H54 (cell line): Measurements from ENCODE around the gene CYTH4.
A peak's percentile ranks its signal among the peaks of the same experiment; 100 is the strongest.
"Not testable (repeated sequence)": the region's sequence is repeated elsewhere in the genome, so short reads cannot be mapped to it uniquely, and the experiment has no call there.

Source experiments
- DNase-seq: peaks from one replicate; pipeline ENCODE4 v3.0.0; 2011; ENCODE audit warnings: low spot score, mixed read lengths; ENCODE audit not compliant: insufficient read length
- FAIRE-seq: peaks from 3 replicates; lab custom pipeline; 2011; peaks lifted over from hg19 to GRCh38; lab: Jason Lieb, UNC
- POLR2A ChIP-seq: IDR thresholded peaks from 2 replicates; pipeline ENCODE4 v1.6.1; 2011; ENCODE audit warnings: low read depth, mild to moderate bottlenecking, low read length

The CYTH4 gene

DNA sequence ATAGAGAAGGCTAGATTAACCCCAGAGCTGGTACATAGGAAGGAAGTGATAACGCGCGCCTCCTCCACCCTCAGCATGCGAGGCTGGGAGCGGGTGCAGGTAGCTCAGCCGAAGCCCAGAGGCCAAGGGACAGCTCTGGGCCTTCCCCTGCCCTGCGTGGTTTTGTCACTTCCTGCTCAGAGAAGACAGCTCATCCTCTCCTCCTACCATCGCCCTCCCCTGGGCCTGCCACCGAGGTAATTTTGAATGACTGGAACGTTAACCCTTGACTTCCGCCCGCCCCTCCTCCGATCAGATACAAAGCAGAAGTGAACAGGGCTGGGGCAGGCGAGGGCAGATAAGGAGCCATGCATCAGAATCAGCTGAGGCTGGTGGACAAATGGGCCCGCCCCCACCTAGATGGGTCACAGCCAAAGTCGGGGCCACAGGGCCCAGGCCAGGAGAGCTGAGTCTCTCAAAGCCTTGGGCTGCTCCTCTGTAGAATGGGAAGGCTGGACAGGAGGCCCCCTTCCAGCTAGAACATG is 39.9 kb upstream of the CYTH4 start:
- no peak for DNase-seq
- no peak for TF ChIP-seq POLR2A
- no peak for FAIRE-seq

DNA sequence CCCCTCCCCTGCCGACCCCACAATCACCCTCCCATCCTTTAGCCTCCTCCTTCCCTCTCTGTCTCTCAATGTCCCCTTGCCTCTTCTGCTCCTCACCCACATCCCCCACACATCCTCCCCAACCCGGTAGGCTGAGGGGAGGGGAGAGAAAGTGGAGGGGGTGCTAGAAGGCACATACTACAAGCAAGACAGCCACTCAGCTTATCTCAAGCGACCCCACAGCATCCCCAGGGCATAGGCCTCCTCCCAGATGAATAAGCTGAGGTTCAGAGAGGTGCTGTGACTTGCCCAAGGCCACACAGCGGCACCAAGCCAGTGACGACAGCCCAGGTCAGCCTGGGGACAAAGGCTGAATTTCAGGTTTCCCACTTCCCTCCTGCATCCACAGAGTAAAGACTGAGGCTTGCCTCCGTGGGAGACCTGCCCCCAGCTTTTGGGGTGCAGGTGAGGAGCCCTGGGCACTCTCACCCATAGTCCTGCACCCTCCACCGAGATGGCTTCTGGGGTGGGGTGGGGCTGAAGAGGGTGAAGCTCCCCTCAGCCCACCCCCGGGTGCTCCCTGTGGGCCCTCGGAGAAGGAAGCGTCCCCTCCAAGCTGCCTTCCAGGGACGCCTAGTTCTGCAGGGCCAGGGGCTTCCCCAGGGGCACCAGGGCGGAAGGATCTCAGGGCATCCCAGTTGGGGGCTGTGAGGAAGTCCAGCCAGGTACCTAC is 38.8 kb upstream of the CYTH4 start:
- DNase-seq, result no peak
- TF ChIP-seq POLR2A, result no peak
- no peak for FAIRE-seq

DNA sequence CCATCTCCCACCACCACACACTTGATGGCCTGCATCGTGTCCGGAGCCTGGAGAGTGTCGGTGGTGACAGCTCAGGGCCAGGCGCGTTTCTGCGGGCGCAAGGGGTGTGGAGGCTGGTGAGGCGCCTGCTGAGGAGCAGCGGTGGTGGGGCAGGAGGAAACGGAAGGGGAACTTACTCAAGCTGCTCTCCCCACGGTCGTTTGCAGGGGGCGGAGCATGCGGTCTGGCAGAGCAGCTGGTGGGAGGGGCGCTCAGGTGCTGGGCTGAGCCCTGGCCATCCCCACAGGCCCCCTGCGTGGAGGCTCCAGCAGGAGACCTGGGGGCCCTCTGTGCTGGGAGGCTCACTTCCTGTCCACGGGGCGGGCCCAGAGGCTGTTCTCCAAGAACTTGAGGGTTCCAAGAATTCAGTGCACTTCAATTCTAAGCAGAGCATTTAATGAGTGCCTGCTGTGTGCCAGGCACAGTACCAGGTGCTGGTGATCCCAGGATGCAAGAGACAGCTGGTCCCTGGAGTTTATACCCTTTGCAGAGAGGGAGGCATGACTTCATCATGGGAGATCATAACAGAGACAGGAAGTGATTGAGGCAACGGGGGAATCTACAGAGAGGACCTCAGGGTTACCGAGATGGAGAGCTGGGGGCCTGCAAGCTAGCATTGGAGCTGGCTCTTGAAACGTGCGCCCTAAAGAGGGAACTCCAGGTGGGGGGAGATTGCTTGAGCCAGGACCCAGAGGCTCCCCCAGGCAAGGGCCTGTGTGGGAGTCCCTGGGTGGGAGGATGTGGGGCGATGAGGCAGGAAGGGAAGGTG is 38.0 kb upstream of the CYTH4 start, which contains the start of gene RAC2:
RAC2 (minus strand) TSS at position 156 of the 808 bp plus-strand sequence; CDS start at position 35, 121 bp downstream.
- peak; percentile 36; the same call in 1 of the 2 replicates for TF ChIP-seq POLR2A
- DNase-seq (peak; percentile 38), FAIRE-seq (no peak)

DNA sequence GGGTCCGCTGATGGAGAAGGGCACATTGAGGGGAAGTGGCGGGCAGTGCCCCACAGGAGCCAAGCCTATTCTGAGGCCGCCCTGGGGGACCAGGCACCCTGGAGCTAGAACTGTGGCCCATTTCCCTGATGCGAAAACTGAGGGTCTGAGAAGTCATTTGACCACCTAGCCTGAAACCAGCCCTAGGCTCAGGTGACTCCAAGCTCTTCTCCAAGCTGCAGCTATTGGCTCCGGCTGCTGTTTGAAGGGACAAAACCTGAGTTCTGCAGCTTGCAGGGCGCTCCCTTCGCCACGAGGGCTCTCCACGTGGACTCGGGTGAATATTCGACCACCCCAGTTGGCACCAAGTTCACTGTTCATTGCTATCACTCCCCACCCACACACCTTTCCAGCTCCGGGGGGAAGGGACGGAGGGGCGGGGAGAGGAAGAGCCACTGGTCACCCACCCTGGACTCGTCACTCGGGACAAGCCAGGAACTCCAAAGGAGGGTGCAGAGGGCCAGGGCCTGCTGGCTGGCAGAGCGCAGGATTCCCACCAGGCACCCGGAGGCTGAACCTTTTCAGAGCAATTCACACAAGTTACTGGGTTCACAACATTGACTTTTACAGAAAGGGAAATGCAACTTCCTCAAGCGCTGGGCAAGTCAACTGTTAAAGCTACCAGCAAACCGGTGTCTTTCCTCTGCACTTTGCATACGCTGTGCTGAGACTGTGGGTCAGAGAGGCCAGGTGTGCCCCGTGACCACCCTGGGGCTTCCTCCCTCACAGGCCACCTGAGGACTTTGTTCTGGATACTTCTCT is 37.2 kb upstream of the CYTH4 start:
- no peak for FAIRE-seq
- TF ChIP-seq POLR2A, result no peak
- DNase-seq, result no peak

DNA sequence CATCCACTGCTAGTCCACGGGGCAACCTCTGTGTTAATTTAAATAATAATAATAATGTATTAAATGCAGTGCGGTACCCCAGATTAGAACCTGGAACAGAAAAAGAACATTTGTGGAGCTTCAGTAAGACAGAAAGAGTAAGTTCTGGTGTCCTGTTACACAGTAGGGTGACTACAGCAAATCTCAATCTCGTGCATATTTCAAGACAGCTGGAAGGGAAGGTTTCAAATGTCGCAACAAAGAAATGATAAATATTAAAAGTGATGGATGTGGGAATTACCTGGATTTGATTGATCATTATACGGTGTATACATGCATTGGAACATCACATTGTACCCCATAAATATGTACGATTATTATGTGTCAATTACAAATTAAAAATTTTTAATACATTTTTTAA is 36.6 kb upstream of the CYTH4 start:
- DNase-seq, result no peak
- TF ChIP-seq POLR2A, result no peak
- FAIRE-seq, result no peak

DNA sequence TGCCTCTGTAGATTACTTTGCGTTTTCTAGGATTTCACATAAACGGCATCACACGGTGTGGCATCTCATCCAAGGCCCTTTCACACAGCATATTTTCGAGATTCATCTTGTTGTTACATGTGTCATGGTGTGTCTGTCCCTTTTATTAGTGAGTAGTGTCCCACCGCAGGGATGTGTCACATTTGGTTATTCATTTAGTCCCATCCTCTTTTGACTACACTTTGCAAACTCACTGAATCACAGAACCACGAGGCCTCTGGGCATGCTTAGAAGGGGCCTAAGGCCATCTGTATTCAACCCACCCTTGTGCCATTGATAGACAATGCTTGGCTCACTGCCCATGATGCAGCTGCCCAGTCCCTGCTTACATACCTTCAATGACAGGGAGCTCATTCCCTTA is 34.1 kb upstream of the CYTH4 start:
- DNase-seq (no peak), FAIRE-seq (no peak)
- TF ChIP-seq POLR2A, result no peak

DNA sequence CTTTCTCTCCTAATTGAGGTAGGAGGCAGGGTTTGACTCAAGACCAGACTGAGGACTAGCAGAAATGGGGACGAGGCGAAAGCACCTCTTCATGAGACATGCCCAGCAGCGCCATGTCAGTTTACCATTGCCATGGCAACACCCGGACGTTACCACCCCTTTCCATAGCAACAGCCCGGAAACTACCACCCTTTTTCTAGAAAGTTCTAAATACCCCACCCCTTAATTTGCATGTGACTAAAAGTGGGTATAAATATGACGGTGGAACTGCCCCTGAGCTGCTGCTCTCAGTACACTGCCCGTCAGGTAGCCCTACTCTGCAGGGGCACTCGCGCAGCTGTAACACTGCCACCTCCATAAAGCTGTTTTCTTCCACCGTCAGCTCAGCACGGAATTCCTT is 32.3 kb upstream of the CYTH4 start:
- no peak for TF ChIP-seq POLR2A
- FAIRE-seq (no peak), DNase-seq (no peak)

DNA sequence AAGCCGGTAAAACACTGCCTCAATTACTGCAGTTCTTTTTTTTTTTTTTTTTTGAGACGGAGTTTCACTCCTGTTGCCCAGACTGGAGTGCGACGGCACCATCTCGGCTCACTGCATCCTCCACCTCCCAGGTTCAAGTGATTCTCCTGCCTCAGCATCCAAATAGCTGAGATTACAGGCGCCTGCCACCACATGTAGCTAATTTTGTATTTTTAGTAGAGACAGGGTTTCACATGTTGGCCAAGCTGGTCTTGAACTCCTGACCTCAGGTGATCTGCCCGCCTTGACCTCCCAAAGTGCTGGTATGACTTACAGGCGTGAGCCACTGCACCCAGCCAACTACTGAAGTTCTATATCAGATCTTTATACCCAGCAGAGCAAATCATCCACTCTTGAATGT is 30.5 kb upstream of the CYTH4 start:
- FAIRE-seq, result not testable (repeated sequence)

DNA sequence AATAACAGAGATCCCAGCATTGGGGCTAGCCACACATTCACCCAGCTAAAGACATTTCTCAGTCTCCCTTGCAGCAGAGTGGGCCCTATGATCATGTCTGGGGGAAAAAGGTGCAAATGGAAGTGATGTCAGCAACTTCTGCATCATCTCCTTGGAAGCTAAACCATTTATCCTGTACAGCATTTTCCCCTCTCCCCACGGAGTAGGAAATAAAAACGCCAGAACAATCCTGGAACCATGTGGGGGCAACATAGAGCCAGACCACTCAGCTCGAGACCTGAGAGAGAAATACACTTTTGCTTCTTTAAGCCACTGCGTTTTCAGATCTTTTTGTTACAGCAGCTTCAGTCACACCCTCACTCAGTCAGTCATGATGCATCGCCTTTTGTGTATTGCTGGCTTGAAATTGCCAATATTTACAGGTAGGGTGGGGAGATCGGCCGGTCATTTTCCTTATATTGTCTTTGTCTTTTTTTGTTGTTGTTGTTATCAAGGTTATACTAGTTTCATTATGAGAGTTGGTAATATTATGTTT is 29.1 kb upstream of the CYTH4 start:
- TF ChIP-seq POLR2A, result no peak
- no peak for FAIRE-seq
- DNase-seq, result no peak

More for the DNA sequence above, 30.5 kb upstream of the CYTH4 start:
- DNase-seq, result not testable (repeated sequence)

DNA sequence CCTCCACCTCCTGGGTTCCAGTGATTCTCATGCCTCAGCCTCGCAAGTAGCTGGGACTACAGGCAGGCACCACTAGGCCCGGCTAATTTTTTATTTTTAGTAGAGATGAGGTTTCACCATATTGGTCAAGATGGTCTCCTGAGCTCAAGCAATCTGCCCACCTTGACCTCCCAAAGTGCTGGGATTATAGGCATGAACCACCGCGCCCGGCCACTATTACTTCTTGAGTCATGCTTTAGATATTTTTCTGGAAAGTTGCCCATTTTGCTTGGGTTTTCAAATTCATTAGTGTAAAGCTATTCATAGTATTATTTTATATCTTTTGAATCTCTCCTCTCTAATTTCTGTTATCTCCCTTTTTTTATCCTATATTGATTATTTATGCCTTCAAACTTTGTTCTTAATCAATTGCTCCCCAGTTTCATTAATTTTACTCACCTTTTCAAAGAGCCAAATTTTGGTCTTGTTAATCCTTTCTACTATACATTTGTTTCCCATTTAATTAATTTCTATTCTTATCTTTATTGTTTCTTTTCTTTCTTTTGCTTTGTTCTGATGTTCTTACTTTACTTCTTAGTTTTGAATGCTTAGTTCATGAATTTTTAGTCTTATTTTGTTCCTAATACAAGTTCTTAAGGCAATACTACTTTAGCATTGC is 28.0 kb upstream of the CYTH4 start:
- no peak for DNase-seq
- FAIRE-seq, result no peak
- TF ChIP-seq POLR2A, result no peak

DNA sequence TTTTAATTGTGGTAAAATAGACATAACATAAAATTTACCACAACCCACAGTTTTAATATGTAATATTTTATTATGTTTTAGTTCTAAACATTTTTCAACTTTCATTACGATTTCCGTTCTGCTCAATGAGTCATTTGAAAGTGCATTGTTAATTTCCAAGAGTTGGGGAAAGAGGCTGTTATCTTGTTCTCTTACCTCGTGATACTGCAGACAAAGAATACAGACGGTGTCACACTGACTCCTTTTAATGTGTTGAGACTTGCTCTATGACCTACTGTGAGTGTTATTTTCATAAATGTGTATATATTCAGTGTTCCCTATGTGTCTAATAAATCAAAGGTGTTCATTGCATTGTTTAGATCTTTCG is 27.5 kb upstream of the CYTH4 start:
- DNase-seq (no peak), FAIRE-seq (no peak)
- no peak for TF ChIP-seq POLR2A

DNA sequence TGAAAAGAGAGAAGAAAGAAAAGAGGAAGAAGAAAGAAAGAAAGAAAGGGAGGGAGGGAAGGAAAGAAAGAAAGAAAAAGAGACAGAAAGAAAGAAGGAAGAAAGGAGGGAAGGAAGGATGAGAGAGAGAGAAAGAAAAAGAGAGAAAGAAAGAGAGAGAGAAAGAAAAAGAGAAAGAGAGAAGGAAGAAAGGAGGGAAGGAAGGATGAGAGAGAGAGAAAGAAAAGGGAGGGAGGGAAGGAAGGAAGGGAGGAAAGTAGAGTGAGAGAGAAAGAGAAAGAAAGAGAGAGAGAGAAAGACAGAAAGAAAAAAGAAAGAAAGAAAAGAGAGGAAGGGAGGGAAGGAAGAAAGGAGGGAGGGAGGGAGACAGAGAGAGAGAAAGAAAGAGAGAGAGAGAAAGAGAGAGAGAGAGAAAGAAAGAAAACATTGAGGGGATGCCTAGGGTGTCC is 26.7 kb upstream of the CYTH4 start:
- TF ChIP-seq POLR2A, result no peak
- FAIRE-seq, result no peak

More for the DNA sequence above, 26.7 kb upstream of the CYTH4 start:
- no peak for DNase-seq
